Mononuclear cell (primary cell): Measurements from ENCODE around the gene TMEM129. TPM values are rescaled to one million over a fixed set of nuclear protein-coding genes. Genes with fewer than 3 reads are reported as not detected.

Experiments used
- H3K27me3 ChIP-seq: 2 replicates; pipeline ENCODE4 v1.6.0; 2011; ENCODE audit warnings: low read length, control low read depth; ENCODE audit not compliant: insufficient read depth
- H3K4me1 ChIP-seq: 2 replicates; pipeline ENCODE4 v1.5.1; 2011; ENCODE audit warnings: mild to moderate bottlenecking, low read length, control low read depth; ENCODE audit not compliant: insufficient read depth
- H3K4me3 ChIP-seq: 2 replicates; pipeline ENCODE4 v1.5.1; 2011; ENCODE audit warnings: mild to moderate bottlenecking, low read length, moderate library complexity
- H3K9me3 ChIP-seq: 2 replicates; pipeline ENCODE4 v1.5.1; 2011; ENCODE audit warnings: low read depth, mild to moderate bottlenecking, control low read depth, low read length
- total RNA-seq: library from RNA; depleted of rRNA; stranded (reverse); fragments of >200 nt; gene quantifications from one replicate; pipeline ENCODE4 v1.2.3, GENCODE V29; 2012

Gene TMEM129
- total RNA-seq, 1 donor = 12.1 TPM

- no peak overlapping the region for H3K4me3 ChIP-seq
- peaks cover 21% of the 10 kb centered on the region for H3K4me1 ChIP-seq
- no peaks in the 10 kb centered on the region for H3K9me3 ChIP-seq
These were observed 31.3 kb upstream of the TMEM129 start for GRCh38 chr4:1752284-1753041.

GRCh38 chr4:1751919-1752283, 30.8 kb upstream of the TMEM129 start:
- H3K4me1 ChIP-seq = peaks cover 21% of the 10 kb centered on the region
- no peaks in the 10 kb centered on the region for H3K27me3 ChIP-seq
- no peaks in the 10 kb centered on the region for H3K9me3 ChIP-seq
- no peak overlapping the region for H3K4me3 ChIP-seq

More at GRCh38 chr4:1752284-1753041, 31.3 kb upstream of the TMEM129 start:
- H3K27me3 ChIP-seq = no peaks in the 10 kb centered on the region

GRCh38 chr4:1751155-1751918, 30.2 kb upstream of the TMEM129 start:
- H3K27me3 ChIP-seq = no peaks in the 10 kb centered on the region
- no peak overlapping the region for H3K4me3 ChIP-seq
- peaks cover 21% of the 10 kb centered on the region for H3K4me1 ChIP-seq
- no peaks in the 10 kb centered on the region for H3K9me3 ChIP-seq

DNA sequence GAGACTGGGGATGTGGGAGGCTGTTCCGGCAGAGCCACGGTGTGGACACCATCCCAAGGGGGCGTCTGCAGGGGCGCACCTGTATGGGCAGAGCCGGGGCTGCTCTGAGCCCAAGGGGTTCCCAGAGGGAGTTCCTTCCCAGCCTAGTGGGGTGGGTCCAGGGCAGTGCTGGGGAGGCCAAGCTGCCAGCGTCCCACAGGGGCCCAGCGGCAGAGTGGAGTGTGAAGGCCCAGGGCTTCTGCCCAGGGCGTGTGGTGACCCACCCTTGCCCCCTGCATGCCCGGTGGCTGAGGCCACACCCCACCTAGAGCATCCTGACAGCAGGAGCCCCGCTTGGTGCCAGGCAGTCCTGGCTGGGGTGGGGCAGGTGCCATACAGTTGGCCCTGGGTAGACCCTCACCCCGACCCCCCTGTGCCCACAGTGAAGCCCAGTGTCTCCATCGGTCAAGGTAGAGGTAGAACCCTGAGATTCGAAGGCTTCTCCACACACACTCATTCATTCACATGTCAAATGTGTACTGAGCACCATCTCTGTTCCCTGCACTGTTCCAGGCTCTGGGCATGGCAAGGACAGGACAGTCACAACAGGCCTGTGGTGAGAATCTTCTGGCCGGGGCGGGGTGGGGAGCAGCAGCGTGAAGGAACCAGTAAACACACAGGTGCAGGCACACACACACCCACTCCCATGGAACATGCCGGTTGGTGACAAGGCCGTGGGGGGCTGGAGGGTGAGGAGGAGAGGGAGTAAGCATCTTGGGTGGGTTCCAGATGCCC, 29.4 kb upstream of the TMEM129 start:
- Histone ChIP-seq H3K9me3 (no peaks in the 10 kb centered on the region), H3K4me3 (no peak overlapping the region), H3K4me1 (peaks cover 21% of the 10 kb centered on the region), H3K27me3 (no peaks in the 10 kb centered on the region)

DNA sequence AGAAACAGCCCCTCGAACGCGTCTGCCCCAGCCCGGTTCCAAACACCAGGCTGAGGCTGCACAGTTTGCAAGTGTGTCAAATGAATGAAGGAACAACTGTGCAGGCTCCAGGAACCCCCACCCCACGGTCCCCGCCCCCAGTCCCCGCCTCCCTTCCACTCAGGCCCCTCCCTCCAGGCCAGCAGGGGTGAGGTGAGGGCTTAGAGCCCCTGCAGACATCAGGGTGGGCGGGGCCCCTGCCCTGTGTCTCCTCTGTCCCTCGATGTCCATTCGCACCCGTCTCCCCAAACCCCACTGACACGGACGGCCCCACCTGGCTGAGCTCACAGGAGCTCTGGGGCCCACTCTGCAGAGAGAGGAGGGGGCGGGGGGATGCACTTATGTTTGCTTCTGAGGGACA, 28.7 kb upstream of the TMEM129 start:
- Histone ChIP-seq H3K9me3 (no peaks in the 10 kb centered on the region), H3K4me3 (no peak overlapping the region), H3K27me3 (no peaks in the 10 kb centered on the region), H3K4me1 (peaks cover 21% of the 10 kb centered on the region)

DNA sequence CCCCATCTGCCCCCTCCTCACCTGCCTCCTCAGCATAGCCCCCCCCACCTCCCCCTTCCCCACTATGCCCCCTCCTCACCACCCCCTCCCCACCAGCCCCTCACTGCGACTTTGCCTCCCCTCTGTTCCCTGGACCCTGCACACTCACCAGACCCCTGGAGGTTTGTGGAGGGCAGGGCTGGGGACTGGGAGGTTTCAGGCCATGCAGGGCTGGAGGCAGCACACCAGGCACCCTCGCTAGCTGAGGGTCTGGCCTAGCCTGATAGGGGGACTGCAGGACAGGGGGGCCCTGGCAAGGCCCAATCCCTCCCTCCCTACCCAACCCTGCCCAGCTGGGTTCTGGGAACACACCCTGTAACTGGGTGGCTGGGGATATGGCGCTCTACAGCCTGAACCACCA, 28.2 kb upstream of the TMEM129 start:
- Histone ChIP-seq H3K4me3 (no peak overlapping the region), H3K4me1 (peaks cover 21% of the 10 kb centered on the region), H3K27me3 (no peaks in the 10 kb centered on the region), H3K9me3 (no peaks in the 10 kb centered on the region)

DNA sequence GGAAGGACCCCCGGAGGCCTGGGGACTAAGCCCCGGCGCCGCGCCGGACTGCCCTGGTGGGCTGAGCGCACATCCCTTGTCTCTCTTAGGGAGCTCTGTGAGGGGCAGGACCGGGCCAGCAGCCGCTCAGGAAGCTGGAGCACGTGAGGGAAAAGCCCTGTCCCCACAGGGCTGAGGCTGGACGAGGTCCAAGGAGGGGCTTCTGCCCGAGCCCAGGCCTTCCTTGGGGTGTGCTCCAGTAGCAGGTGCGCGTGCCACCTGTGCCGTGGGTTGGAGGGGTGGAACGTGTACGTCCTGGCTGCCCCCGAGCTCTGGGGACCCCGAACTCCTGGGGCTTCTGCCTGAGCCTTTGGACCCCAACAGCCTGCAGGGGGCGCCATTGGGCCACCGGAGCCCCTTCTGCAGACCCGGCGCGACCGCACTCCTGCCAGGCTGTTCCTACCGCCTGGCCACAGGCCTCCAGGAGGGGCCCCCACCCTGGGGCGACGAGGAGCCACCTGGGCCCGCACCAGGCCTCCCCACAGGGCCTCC, 27.4 kb upstream of the TMEM129 start:
- H3K9me3 ChIP-seq = no peaks in the 10 kb centered on the region
- H3K27me3 ChIP-seq = no peaks in the 10 kb centered on the region
- peaks cover 20% of the 10 kb centered on the region for H3K4me1 ChIP-seq
- H3K4me3 ChIP-seq = no peak overlapping the region

DNA sequence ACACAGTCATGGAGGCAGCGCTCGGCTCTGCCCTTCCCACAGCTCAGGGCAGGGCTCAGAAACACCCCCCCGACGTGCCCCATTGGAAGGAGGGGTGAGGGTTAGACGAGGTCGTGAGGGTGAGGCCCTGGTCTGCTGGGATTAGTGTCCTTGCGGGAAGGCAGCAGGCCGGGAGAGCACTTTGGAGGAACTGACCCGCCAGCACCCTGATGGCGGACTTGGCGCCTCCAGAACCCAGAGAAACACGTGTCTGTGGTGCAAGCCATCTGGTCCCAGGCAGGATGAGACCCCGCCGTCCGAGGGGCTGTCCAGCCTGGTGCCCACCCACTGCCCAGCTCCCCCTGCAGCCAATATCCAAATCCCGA, 26.5 kb upstream of the TMEM129 start:
- Histone ChIP-seq H3K9me3 (no peaks in the 10 kb centered on the region), H3K27me3 (no peaks in the 10 kb centered on the region), H3K4me3 (no peak overlapping the region)

DNA sequence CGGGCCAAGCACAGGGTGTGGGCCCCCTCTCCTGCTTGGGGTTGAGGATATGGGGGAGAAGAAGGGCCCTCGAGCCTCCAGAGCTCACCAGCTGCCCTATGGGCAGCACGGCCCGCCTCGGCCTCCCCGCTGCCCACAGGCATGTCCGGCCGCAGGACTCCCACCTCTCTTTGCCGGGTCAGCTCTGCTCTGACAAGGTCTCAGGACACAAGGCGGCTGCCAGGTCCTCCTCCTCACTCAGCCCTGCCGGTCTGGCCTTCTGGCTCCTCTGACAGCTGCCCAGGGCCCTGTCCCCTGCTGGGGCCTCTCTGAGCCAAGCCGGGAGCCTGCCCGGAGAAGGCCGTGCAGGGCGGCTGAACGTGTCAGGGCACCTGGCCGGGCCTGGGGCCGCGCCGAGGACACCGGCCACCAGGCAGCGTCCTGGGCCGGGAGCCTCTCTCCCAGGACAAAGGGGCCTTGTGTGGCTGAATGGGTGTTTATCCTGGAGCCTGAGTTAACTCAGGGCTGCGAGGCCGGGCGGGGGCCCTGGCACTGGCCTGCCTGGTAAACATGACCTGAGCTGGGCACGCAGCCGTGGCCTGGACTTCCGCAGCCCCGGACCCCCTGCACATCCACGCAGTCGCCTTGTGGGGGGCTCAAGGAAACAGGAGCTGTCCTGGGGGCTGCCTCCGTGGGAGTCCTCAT, 25.9 kb upstream of the TMEM129 start:
- no peaks in the 10 kb centered on the region for H3K27me3 ChIP-seq
- peaks cover 6% of the 10 kb centered on the region for H3K4me1 ChIP-seq
- no peaks in the 10 kb centered on the region for H3K9me3 ChIP-seq
- H3K4me3 ChIP-seq = no peak overlapping the region

More for the DNA sequence above, 26.5 kb upstream of the TMEM129 start:
- peaks cover 11% of the 10 kb centered on the region for H3K4me1 ChIP-seq

DNA sequence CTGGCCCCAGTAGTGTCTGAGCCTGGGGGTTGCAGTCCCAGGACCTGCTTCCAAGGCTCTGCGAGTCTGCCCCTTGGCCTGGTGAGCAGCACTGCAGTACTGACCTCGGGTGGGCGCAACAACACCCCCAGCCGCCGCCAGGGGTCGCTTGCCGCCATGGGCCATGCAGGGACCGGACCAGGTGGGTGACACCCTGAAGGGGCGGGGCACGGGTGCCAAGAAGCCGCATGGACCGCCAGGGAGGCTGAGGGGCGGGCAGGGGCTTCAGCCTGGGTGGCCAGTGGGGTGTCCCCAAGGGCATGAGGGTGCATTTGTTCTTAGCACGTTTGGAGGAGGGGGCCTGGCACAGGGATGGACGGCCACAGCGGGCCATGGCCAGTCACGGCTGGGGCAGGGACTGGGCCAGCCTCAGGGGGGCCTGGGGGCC, 25.2 kb upstream of the TMEM129 start:
- Histone ChIP-seq H3K9me3 (no peaks in the 10 kb centered on the region), H3K27me3 (no peaks in the 10 kb centered on the region), H3K4me1 (peaks cover 4% of the 10 kb centered on the region), H3K4me3 (no peak overlapping the region)

- Histone ChIP-seq H3K4me1 (peaks cover 4% of the 10 kb centered on the region), H3K9me3 (no peaks in the 10 kb centered on the region), H3K27me3 (no peaks in the 10 kb centered on the region), H3K4me3 (no peak overlapping the region)
These were observed 24.6 kb upstream of the TMEM129 start for GRCh38 chr4:1745697-1746096.

DNA sequence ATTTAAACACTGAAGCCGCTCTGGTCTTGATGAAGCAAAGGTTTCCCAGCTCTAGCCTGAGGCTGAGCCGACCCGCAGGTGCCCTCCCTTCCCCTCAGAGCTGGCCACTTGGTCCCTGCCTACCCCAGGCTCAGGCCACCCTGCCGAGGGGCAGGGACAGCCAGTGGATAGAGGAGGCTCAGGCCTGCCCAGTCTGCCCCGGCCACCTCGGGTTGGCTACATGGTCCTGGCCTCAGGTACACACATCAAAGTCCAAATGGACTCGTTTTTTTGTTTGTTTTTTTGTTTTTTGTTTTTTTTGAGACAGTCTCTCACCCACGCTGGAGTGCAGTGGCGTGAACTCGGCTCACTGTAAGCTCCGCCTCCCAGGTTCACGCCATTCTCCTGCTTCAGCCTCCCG, 24.0 kb upstream of the TMEM129 start:
- H3K9me3 ChIP-seq = no peaks in the 10 kb centered on the region
- H3K4me3 ChIP-seq = no peak overlapping the region
- H3K4me1 ChIP-seq = peaks cover 4% of the 10 kb centered on the region
- no peaks in the 10 kb centered on the region for H3K27me3 ChIP-seq

DNA sequence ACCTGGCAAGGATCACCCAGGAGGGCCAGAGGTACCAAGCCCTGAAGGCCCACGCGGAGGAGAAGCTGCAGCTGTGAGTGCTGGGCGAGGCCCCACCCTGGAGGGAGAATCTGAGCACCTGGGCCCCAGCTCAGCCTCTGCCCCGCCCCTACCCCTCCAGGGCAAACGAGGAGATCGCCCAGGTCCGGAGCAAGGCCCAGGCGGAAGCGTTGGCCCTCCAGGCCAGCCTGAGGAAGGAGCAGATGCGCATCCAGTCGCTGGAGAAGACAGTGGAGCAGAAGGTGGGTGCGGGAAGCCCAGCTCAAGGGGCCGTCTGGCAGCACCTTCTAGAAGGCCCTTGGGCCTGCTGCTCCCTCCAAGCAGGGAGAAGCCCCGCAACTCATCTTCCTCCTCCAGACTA, 23.4 kb upstream of the TMEM129 start:
- H3K4me3 ChIP-seq = no peak overlapping the region
- no peaks in the 10 kb centered on the region for H3K27me3 ChIP-seq
- H3K4me1 ChIP-seq = peaks cover 4% of the 10 kb centered on the region
- no peaks in the 10 kb centered on the region for H3K9me3 ChIP-seq

- H3K4me1 ChIP-seq = peaks cover 4% of the 10 kb centered on the region
- H3K9me3 ChIP-seq = no peaks in the 10 kb centered on the region
- no peak overlapping the region for H3K4me3 ChIP-seq
- H3K27me3 ChIP-seq = no peaks in the 10 kb centered on the region
These were observed 22.9 kb upstream of the TMEM129 start for GRCh38 chr4:1743975-1744374.
